Measurements from ENCODE around the gene ABL2. TPM values are rescaled to one million over a fixed set of nuclear protein-coding genes. Genes with fewer than 3 reads are reported as not detected.
A peak's percentile ranks its signal among the peaks of the same experiment; 100 is the strongest.

ABL2 gene
- total RNA-seq, 1 donor from 2014 or later = 15.0 TPM

DNA sequence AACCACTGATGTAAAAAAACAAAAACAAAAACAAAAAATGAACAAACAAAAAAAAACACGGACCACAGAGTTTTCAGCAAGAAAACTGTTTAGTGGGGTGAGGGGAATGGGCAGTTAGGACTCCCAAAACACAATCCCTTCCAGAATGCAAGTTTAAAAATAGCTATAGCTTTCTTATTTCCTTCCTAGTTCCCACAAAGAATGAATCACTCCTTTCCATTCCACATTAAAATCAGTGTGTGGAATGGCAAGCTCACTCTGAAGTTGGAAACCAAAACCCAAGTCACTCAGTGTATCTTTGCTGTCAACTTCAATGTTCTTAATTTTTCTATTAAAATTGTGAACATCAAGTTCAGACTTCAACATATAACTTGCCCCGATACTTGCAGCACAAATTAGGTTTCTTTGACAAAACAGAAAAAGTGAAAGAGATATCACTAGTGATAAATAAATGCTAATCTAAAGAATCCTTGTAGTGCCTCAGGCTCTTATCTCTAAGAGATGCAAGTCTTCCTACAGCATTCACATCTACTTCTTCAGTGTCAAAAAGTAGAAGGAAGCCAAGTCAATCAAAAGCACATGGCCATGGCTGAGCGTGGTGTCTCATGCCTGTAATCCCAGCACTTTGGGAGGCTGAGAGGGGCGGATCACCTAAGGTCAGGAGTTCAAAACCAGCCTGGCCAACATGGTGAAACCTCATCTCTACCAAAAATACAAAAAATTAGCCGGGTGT, 102.1 kb downstream of the ABL2 start:
- Histone ChIP-seq H3K27ac (peak overlapping the region; percentile 54), H3K27me3 (no peaks in the 10 kb centered on the region), H3K36me3 (peaks cover 0 to 8% of the 10 kb centered on the region in 2 donors), H3K9me3 (no peaks in the 10 kb centered on the region), H3K4me1 (peaks cover 48% of the 10 kb centered on the region), H3K4me3 (no peak overlapping the region)
- TF ChIP-seq POLR2A (IDR thresholded peaks at IDR 0.05) (no peak), POLR2AphosphoS5 (IDR thresholded peaks at IDR 0.05; ENCODE audit: insufficient read depth in 1 of 2, low read depth in 1 of 2) (peak in 1 of 2 donors; percentile 20)
- TF ChIP-seq, protein P1, sequence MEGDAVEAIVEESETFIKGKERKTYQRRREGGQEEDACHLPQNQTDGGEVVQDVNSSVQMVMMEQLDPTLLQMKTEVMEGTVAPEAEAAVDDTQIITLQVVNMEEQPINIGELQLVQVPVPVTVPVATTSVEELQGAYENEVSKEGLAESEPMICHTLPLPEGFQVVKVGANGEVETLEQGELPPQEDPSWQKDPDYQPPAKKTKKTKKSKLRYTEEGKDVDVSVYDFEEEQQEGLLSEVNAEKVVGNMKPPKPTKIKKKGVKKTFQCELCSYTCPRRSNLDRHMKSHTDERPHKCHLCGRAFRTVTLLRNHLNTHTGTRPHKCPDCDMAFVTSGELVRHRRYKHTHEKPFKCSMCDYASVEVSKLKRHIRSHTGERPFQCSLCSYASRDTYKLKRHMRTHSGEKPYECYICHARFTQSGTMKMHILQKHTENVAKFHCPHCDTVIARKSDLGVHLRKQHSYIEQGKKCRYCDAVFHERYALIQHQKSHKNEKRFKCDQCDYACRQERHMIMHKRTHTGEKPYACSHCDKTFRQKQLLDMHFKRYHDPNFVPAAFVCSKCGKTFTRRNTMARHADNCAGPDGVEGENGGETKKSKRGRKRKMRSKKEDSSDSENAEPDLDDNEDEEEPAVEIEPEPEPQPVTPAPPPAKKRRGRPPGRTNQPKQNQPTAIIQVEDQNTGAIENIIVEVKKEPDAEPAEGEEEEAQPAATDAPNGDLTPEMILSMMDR (IDR thresholded peaks at IDR 0.05) = no peak
- no peak for DNase-seq (ENCODE audit: extremely low spot score in 2 of 2)
- intact Hi-C loops (cut with DNase I) = loop anchor here (10.0 kb wide), 2 partner anchors 47 to 167 kb away; partner anchors contain the start of gene SOAT1

DNA sequence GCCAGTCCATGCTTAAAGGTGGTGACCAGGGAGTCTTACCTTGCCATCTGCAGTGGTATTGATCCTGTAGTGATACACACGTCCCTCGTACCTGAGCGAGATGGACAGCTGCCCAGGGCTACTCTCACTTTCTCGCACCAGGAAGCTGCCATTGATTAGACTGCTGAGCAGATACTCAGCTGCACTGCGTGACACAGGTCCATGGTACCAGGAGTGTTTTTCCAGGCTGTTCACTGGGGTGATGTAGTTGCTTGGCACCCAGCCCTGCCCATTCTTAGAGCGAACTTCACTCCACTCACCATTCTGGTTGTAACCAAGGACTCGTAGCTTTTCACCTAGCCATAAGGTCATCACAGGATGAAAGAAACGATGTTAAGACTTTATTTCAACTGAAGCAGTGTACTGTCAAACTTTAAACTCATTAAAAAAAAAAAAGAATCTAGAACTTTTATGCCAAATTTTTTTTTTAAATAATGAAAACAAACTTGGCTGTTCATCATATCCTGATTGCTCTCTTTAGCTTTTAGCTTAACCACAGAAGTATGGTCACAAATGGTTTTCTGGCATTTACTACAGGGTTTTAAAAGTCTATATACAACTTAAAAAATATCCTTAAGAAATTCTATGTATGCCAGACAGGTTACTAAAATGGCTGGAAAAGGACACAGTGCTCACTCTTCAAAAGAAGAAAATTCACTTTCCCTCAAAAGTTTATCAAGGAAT, 103.0 kb downstream of the ABL2 start:
- peak overlapping the region; percentile 54 for H3K27ac ChIP-seq
- no peaks in the 10 kb centered on the region for H3K27me3 ChIP-seq
- intact Hi-C loops (cut with DNase I) = loop anchor here (10.0 kb wide), 2 partner anchors 48 to 168 kb away; partner anchors contain the start of gene SOAT1
- peaks cover 0 to 8% of the 10 kb centered on the region in 2 donors for H3K36me3 ChIP-seq
- TF ChIP-seq, protein P1 (IDR thresholded peaks at IDR 0.05) = no peak
- TF ChIP-seq POLR2A (IDR thresholded peaks at IDR 0.05) (no peak), POLR2AphosphoS5 (IDR thresholded peaks at IDR 0.05; ENCODE audit: insufficient read depth in 1 of 2, low read depth in 1 of 2) (no peak)
- H3K9me3 ChIP-seq = no peaks in the 10 kb centered on the region
- DNase-seq (ENCODE audit: extremely low spot score in 2 of 2) = no peak
- H3K4me1 ChIP-seq = peaks cover 48% of the 10 kb centered on the region
- H3K4me3 ChIP-seq = no peak overlapping the region

DNA sequence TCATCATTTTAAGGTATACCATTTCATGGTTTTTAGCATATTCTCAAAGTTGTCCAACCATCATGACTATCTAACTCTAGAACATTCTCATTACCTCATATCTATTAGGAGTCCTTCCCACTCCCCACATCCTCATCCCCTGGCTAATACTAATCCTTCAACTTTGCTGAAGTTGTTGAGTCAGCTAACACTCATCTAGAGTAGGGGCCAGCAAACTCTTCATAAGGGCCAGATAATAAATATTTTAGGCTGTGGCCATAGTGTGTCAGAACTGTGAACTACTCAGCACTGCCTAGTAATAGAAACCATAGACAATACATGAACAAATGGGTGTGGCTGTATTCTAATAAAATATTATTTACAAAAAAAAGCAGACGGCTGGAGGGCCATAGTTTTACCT, 104.6 kb downstream of the ABL2 start:
- intact Hi-C loops (cut with DNase I) = loop anchor here (10.0 kb wide), 2 partner anchors 50 to 170 kb away; partner anchors contain the start of gene SOAT1
- peaks cover 48% of the 10 kb centered on the region for H3K4me1 ChIP-seq
- TF ChIP-seq POLR2A (IDR thresholded peaks at IDR 0.05) (no peak), POLR2AphosphoS5 (IDR thresholded peaks at IDR 0.05; ENCODE audit: insufficient read depth in 1 of 2, low read depth in 1 of 2) (no peak)
- TF ChIP-seq, protein P1 (IDR thresholded peaks at IDR 0.05) = no peak
- H3K9me3 ChIP-seq = no peaks in the 10 kb centered on the region
- no peak for DNase-seq (ENCODE audit: extremely low spot score in 2 of 2)
- no peaks in the 10 kb centered on the region for H3K27me3 ChIP-seq
- H3K4me3 ChIP-seq = no peak overlapping the region
- peaks cover 0 to 6% of the 10 kb centered on the region in 2 donors for H3K36me3 ChIP-seq
- no peak overlapping the region for H3K27ac ChIP-seq

DNA sequence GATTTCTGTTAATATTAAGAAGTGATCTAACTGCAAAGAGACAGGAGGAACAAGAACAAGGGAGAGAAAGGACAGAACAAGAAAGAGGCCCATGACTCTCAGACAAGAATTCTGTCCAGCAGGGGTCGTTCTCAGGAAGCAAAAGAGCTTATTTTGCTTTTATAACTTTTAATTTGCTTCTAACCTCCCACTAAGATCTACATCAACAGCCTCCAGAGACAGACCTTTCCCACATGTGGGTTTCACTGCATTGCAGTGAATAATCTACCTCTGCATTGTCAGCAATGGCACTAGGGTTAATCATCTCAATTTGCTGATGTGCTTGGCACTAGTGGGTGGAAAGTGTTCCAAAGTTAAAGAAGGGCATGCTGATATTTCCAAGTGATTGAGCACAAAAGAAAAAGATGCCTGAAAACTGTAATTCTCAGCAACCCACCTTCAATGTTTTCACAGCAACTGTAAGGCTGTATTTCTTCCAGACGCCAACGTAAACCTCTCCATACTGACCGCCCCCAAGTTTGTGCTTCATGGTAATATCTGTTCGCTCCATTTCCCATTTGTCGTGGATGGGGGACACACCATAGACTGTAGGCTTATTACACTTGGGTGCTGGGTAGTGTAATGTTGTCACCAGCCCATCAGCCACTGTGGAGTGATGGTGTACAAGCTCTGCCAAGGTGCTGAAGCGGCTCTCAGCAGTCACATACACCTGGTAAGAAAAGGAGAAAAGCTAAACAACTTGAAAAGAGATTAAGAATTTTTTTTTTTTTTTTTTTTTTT, 108.1 kb downstream of the ABL2 start:
- Histone ChIP-seq H3K4me3 (no peak overlapping the region), H3K27ac (no peak overlapping the region), H3K9me3 (no peaks in the 10 kb centered on the region), H3K27me3 (no peaks in the 10 kb centered on the region), H3K36me3 (peaks cover 0 to 23% of the 10 kb centered on the region in 2 donors), H3K4me1 (peaks cover 21% of the 10 kb centered on the region)
- DNase-seq (ENCODE audit: extremely low spot score in 2 of 2) = no peak
- intact Hi-C loops (cut with DNase I) = loop anchor here (10.0 kb wide), 2 partner anchors 53 to 173 kb away; partner anchors contain the start of gene SOAT1
- TF ChIP-seq, protein P1 (IDR thresholded peaks at IDR 0.05) = peak; percentile 8 to 51 (median 46)
- TF ChIP-seq POLR2AphosphoS5 (IDR thresholded peaks at IDR 0.05; ENCODE audit: insufficient read depth in 1 of 2, low read depth in 1 of 2) (no peak), POLR2A (IDR thresholded peaks at IDR 0.05) (no peak)

Data from vagina (tissue), 2 donors.